Neural cell (in vitro differentiated cells): ENCODE measurements around the gene LRRC27. TPM values are rescaled to one million over a fixed set of nuclear protein-coding genes. Genes with fewer than 3 reads are reported as not detected.

Experiments
- H2AFZ ChIP-seq: fragments of 200-600, 300-800 bp; sonication (generic), shearing (Covaris generic); 2 replicates; pipeline ENCODE4 v1.6.0; 2014; ENCODE audit warnings: low read depth, mild to moderate bottlenecking, antibody characterized with exemption, low read length, moderate library complexity
- H3F3A ChIP-seq: fragments of 200-600 bp; shearing (Covaris generic); 2 replicates; pipeline ENCODE4 v1.6.1; 2016; ENCODE audit warnings: mild to moderate bottlenecking, moderate library complexity, mixed read lengths, antibody characterized with exemption, low read length; ENCODE audit not compliant: insufficient read depth, poor library complexity, severe bottlenecking
- H3K27ac ChIP-seq: fragments of 200-600, 300-800 bp; sonication (generic), shearing (Covaris generic); 2 replicates; pipeline ENCODE4 v1.5.1; 2014; ENCODE audit warnings: mild to moderate bottlenecking, low read length, moderate library complexity
- H3K27me3 ChIP-seq: fragments of 300-800, 200-600 bp; sonication (generic), shearing (Covaris generic); 2 replicates; pipeline ENCODE4 v1.6.0; 2014; ENCODE audit warnings: mild to moderate bottlenecking, low read depth, low read length, moderate library complexity; ENCODE audit not compliant: insufficient read depth
- H3K36me3 ChIP-seq: fragments of 300-800, 200-600 bp; sonication (generic), shearing (Covaris generic); 2 replicates; pipeline ENCODE4 v1.5.1; 2014; ENCODE audit warnings: mild to moderate bottlenecking, antibody characterized with exemption, low read length, moderate library complexity; ENCODE audit not compliant: insufficient read depth
- H3K4me2 ChIP-seq: fragments of 300-800, 200-600 bp; sonication (generic), shearing (Covaris generic); 2 replicates; pipeline ENCODE4 v1.6.0; 2014; ENCODE audit warnings: mild to moderate bottlenecking, low read length
- H3K4me3 ChIP-seq: fragments of 300-800, 200-600 bp; sonication (generic), shearing (Covaris generic); 2 replicates; pipeline ENCODE4 v1.5.1; 2014; ENCODE audit warnings: mild to moderate bottlenecking, low read length, moderate library complexity
- H3K79me2 ChIP-seq: fragments of 200-600 bp; shearing (Covaris generic); replicated peaks from 2 replicates; pipeline ENCODE4 v1.6.0; 2014; ENCODE audit warnings: mild to moderate bottlenecking, low read length, moderate library complexity; ENCODE audit not compliant: insufficient read depth
- H3K9ac ChIP-seq: fragments of 300-800, 200-600 bp; sonication (generic), shearing (Covaris generic); 2 replicates; pipeline ENCODE4 v1.6.1; 2016; ENCODE audit warnings: mild to moderate bottlenecking, low read length, mixed read lengths
- H3K9me2 ChIP-seq: fragments of 200-600 bp; shearing (Covaris generic); 2 replicates; pipeline ENCODE4 v1.6.1; 2016; ENCODE audit warnings: mild to moderate bottlenecking, low read length, mixed read lengths; ENCODE audit not compliant: insufficient read depth
- H3K9me3 ChIP-seq: fragments of 200-600, 300-800 bp; sonication (generic), shearing (Covaris generic); 2 replicates; pipeline ENCODE4 v1.6.1; 2016; ENCODE audit warnings: mild to moderate bottlenecking, mixed run types, low read length, moderate library complexity, mixed read lengths
- H4K20me1 ChIP-seq: fragments of 200-600 bp; shearing (Covaris generic); 2 replicates; pipeline ENCODE4 v1.6.1; 2016; ENCODE audit warnings: mild to moderate bottlenecking, mixed run types; ENCODE audit not compliant: insufficient read depth
- CTCF ChIP-seq: fragments of 450-650 bp; IDR thresholded peaks from 2 replicates; pipeline ENCODE4 v1.5.1; 2014; ENCODE audit warnings: antibody characterized with exemption, mild to moderate bottlenecking, moderate library complexity; ENCODE audit not compliant: poor library complexity, severe bottlenecking
- EP300 ChIP-seq: fragments of 450-650 bp; conservative IDR thresholded peaks from 2 replicates; pipeline ENCODE4 v1.6.1; 2014; ENCODE audit warnings: antibody characterized with exemption, mild to moderate bottlenecking, moderate library complexity; ENCODE audit not compliant: poor library complexity, severe bottlenecking
- EZH2 ChIP-seq: fragments of 200-600, 300-800 bp; shearing (Covaris generic), sonication (generic); IDR thresholded peaks from 2 replicates; pipeline ENCODE4 v1.6.1; 2014; ENCODE audit warnings: antibody characterized with exemption, low read length, borderline replicate concordance, mild to moderate bottlenecking; ENCODE audit not compliant: insufficient read depth, poor library complexity, severe bottlenecking
- MXI1 ChIP-seq: fragments of 450-650 bp; conservative IDR thresholded peaks from 2 replicates; pipeline ENCODE4 v1.6.1; 2014; ENCODE audit warnings: antibody characterized with exemption, mild to moderate bottlenecking; ENCODE audit not compliant: poor library complexity, severe bottlenecking
- POLR2AphosphoS5 ChIP-seq: IDR thresholded peaks from 2 replicates; pipeline ENCODE4 v1.6.1; 2012
- RAD21 ChIP-seq: fragments of 450-650 bp; conservative IDR thresholded peaks from 2 replicates; pipeline ENCODE4 v1.6.1; 2014; ENCODE audit warnings: antibody characterized with exemption, mild to moderate bottlenecking, moderate library complexity
- REST ChIP-seq: IDR thresholded peaks from 2 replicates; pipeline ENCODE4 v1.6.1; 2012; ENCODE audit warnings: borderline replicate concordance
- SMC3 ChIP-seq: fragments of 450-650 bp; conservative IDR thresholded peaks from 2 replicates; pipeline ENCODE4 v1.6.1; 2014; ENCODE audit warnings: antibody characterized with exemption, mild to moderate bottlenecking, moderate library complexity; ENCODE audit not compliant: poor library complexity
- TAF1 ChIP-seq: IDR thresholded peaks from 2 replicates; pipeline ENCODE4 v1.6.1; 2012; ENCODE audit warnings: low read depth
- polyA plus RNA-seq: library from polyadenylated mRNA; depleted of rRNA; stranded (reverse); fragments of >200 nt; gene quantifications from 2 replicates; pipeline ENCODE4 v1.2.3, GENCODE V29; 2014

LRRC27 gene
- polyA plus RNA-seq, 1 donor from 2014 or later, result 26.7 TPM

GRCh38 chr10:132333386-132333785 is 1.4 kb downstream of the LRRC27 start:
- no peaks in the 10 kb centered on the region for H3K9me2 ChIP-seq
- H3K4me3 ChIP-seq, result no peak overlapping the region
- H3K27me3 ChIP-seq, result no peaks in the 10 kb centered on the region
- H3K27ac ChIP-seq, result no peak overlapping the region
- no peaks in the 10 kb centered on the region for H3F3A ChIP-seq
- no peak overlapping the region for H3K9ac ChIP-seq
- H4K20me1 ChIP-seq, result no peaks in the 10 kb centered on the region
- H3K36me3 ChIP-seq, result no peaks in the 10 kb centered on the region
- no peak overlapping the region for H3K4me2 ChIP-seq
- no peaks in the 10 kb centered on the region for H3K9me3 ChIP-seq
- peaks cover 18% of the 10 kb centered on the region for H3K79me2 ChIP-seq
- TF ChIP-seq MXI1, result no peak
- no peak for TF ChIP-seq RAD21
- TF ChIP-seq TAF1, result no peak
- TF ChIP-seq POLR2AphosphoS5, result no peak
- TF ChIP-seq CTCF, result no peak
- TF ChIP-seq SMC3, result no peak
- TF ChIP-seq EZH2, result no peak
- TF ChIP-seq REST, result no peak
- no peak for TF ChIP-seq EP300
- no peak overlapping the region for H2AFZ ChIP-seq

GRCh38 chr10:132334631-132335188 is 2.7 kb downstream of the LRRC27 start:
- H2AFZ ChIP-seq, result no peak overlapping the region
- no peak overlapping the region for H3K27ac ChIP-seq
- no peaks in the 10 kb centered on the region for H3F3A ChIP-seq
- no peaks in the 10 kb centered on the region for H3K36me3 ChIP-seq
- H4K20me1 ChIP-seq, result no peaks in the 10 kb centered on the region
- no peaks in the 10 kb centered on the region for H3K27me3 ChIP-seq
- no peaks in the 10 kb centered on the region for H3K9me3 ChIP-seq
- no peak overlapping the region for H3K4me2 ChIP-seq
- H3K4me3 ChIP-seq, result no peak overlapping the region
- H3K9me2 ChIP-seq, result no peaks in the 10 kb centered on the region
- H3K9ac ChIP-seq, result no peak overlapping the region
- peaks cover 18% of the 10 kb centered on the region for H3K79me2 ChIP-seq
- no peak for TF ChIP-seq EZH2
- TF ChIP-seq RAD21, result no peak
- TF ChIP-seq MXI1, result no peak
- no peak for TF ChIP-seq TAF1
- no peak for TF ChIP-seq EP300
- TF ChIP-seq SMC3, result no peak
- no peak for TF ChIP-seq REST
- no peak for TF ChIP-seq CTCF
- no peak for TF ChIP-seq POLR2AphosphoS5
